ENCODE measurements around the gene MUC5AC. TPM values are rescaled to one million over a fixed set of nuclear protein-coding genes. Genes with fewer than 3 reads are reported as not detected.

The MUC5AC gene
- total and polyA plus RNA-seq, 8 donors = 0.04 to 0.75 (median 0.37) TPM; not detected in 1

GRCh38 chr11:1237851-1238250 is 80.1 kb downstream of the MUC5AC start:
- no peak overlapping the region for H3K27ac ChIP-seq

GRCh38 chr11:1238767-1239595 is 81.2 kb downstream of the MUC5AC start:
- no peaks in the 10 kb centered on the region for H3K36me3 ChIP-seq
- DNase-seq (peak in 1 of 4 donors; percentile 41), ATAC-seq (peak; percentile 74)
- peaks cover 0 to 11% of the 10 kb centered on the region in 2 donors for H3K9me3 ChIP-seq
- no peaks in the 10 kb centered on the region for H3K27me3 ChIP-seq
- H3K27ac ChIP-seq = no peak overlapping the region
- no peak overlapping the region for H3K4me3 ChIP-seq
- no peaks in the 10 kb centered on the region for H3K4me1 ChIP-seq
- TF ChIP-seq CTCF (IDR thresholded peaks at IDR 0.05) = no peak
- intact Hi-C loops (cut with DNase I) = no loop called here

More at GRCh38 chr11:1237851-1238250, 80.1 kb downstream of the MUC5AC start:
- intact Hi-C loops (cut with DNase I) = no loop called here
- peak in 1 of 4 donors; percentile 70 for DNase-seq
- H3K4me3 ChIP-seq = no peak overlapping the region
- peaks cover 0 to 11% of the 10 kb centered on the region in 2 donors for H3K9me3 ChIP-seq
- no peak for ATAC-seq
- no peaks in the 10 kb centered on the region for H3K4me1 ChIP-seq
- no peaks in the 10 kb centered on the region for H3K27me3 ChIP-seq
- H3K36me3 ChIP-seq = no peaks in the 10 kb centered on the region
- TF ChIP-seq CTCF (IDR thresholded peaks at IDR 0.05) = no peak

GRCh38 chr11:1239596-1240205 is 81.9 kb downstream of the MUC5AC start:
- ATAC-seq (no peak), DNase-seq (no peak)
- Histone ChIP-seq H3K36me3 (no peaks in the 10 kb centered on the region), H3K27me3 (no peaks in the 10 kb centered on the region), H3K4me1 (no peaks in the 10 kb centered on the region), H3K9me3 (peaks cover 0 to 11% of the 10 kb centered on the region in 2 donors), H3K27ac (no peak overlapping the region), H3K4me3 (no peak overlapping the region)
- TF ChIP-seq CTCF (IDR thresholded peaks at IDR 0.05) = no peak
- intact Hi-C loops (cut with DNase I) = no loop called here

GRCh38 chr11:1240771-1241170 is 83.0 kb downstream of the MUC5AC start:
- ATAC-seq (no peak), DNase-seq (no peak)
- intact Hi-C loops (cut with DNase I) = no loop called here
- no peak for TF ChIP-seq CTCF (IDR thresholded peaks at IDR 0.05)
- Histone ChIP-seq H3K36me3 (no peaks in the 10 kb centered on the region), H3K9me3 (peaks cover 0 to 11% of the 10 kb centered on the region in 2 donors), H3K4me3 (no peak overlapping the region), H3K4me1 (no peaks in the 10 kb centered on the region), H3K27me3 (no peaks in the 10 kb centered on the region), H3K27ac (no peak overlapping the region)

- Histone ChIP-seq H3K27ac (no peak overlapping the region), H3K27me3 (no peaks in the 10 kb centered on the region), H3K36me3 (no peaks in the 10 kb centered on the region), H3K4me3 (no peak overlapping the region), H3K9me3 (peaks cover 0 to 11% of the 10 kb centered on the region in 2 donors), H3K4me1 (no peaks in the 10 kb centered on the region)
- intact Hi-C loops (cut with DNase I) = no loop called here
- no peak for TF ChIP-seq CTCF (IDR thresholded peaks at IDR 0.05)
- DNase-seq (no peak), ATAC-seq (no peak)
Measured at GRCh38 chr11:1241706-1242105, 84.0 kb downstream of the MUC5AC start.
